ENCODE data around the gene RNF5.

The RNF5 gene

DNA sequence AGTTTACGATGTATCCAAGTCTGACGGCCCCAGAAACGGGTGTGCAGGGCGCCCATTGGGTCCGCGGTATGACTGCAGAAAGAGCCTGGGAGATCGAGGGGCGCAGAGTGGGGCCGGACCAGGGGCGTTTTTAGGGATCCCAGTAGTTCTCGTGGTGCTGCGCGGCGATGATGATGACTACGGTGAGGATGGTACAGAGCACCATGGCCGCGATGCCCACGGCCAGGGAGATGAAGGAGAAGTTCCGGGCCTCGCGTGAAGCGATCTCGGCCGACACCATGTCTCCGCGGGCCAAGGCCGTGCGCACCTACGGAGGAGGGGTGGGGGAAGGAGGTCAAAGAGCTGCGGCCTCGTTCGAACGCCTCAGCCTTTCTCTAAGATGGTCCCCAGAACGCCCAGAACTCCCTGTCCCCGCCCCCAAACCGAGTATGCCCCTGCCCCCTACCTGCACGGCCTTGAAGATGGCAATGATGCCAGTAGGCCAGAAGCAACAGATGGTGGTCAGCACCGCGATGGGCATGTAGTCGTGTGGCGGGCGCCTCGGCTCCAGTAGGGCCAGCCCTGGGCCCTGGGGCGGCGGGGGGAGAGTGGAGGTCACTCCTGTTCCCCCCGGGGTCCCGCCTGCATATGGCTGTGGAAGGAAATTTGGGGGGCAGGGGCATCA lies 29.0 kb upstream of the RNF5 start:
- Histone ChIP-seq H3K9me3 (ENCODE audit: severe bottlenecking) (no peaks in the 10 kb centered on the region), H3K4me3 (ENCODE audit: severe bottlenecking) (peak overlapping the region; percentile 20), H3K27ac (ENCODE audit: poor library complexity, severe bottlenecking) (no peak overlapping the region), H3K36me3 (ENCODE audit: low read depth) (no peaks in the 10 kb centered on the region), H3K27me3 (ENCODE audit: insufficient read depth, poor library complexity, severe bottlenecking) (no peaks in the 10 kb centered on the region), H3K4me1 (ENCODE audit: insufficient read depth, poor library complexity, severe bottlenecking) (peaks cover 6% of the 10 kb centered on the region)
- ATAC-seq (ENCODE audit: low read depth) (no peak), DNase-seq (ENCODE audit: low spot score) (no peak)
- TF ChIP-seq, protein P1, sequence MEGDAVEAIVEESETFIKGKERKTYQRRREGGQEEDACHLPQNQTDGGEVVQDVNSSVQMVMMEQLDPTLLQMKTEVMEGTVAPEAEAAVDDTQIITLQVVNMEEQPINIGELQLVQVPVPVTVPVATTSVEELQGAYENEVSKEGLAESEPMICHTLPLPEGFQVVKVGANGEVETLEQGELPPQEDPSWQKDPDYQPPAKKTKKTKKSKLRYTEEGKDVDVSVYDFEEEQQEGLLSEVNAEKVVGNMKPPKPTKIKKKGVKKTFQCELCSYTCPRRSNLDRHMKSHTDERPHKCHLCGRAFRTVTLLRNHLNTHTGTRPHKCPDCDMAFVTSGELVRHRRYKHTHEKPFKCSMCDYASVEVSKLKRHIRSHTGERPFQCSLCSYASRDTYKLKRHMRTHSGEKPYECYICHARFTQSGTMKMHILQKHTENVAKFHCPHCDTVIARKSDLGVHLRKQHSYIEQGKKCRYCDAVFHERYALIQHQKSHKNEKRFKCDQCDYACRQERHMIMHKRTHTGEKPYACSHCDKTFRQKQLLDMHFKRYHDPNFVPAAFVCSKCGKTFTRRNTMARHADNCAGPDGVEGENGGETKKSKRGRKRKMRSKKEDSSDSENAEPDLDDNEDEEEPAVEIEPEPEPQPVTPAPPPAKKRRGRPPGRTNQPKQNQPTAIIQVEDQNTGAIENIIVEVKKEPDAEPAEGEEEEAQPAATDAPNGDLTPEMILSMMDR (IDR thresholded peaks at IDR 0.05; ENCODE audit: poor library complexity, severe bottlenecking) = peak; percentile 29

DNA sequence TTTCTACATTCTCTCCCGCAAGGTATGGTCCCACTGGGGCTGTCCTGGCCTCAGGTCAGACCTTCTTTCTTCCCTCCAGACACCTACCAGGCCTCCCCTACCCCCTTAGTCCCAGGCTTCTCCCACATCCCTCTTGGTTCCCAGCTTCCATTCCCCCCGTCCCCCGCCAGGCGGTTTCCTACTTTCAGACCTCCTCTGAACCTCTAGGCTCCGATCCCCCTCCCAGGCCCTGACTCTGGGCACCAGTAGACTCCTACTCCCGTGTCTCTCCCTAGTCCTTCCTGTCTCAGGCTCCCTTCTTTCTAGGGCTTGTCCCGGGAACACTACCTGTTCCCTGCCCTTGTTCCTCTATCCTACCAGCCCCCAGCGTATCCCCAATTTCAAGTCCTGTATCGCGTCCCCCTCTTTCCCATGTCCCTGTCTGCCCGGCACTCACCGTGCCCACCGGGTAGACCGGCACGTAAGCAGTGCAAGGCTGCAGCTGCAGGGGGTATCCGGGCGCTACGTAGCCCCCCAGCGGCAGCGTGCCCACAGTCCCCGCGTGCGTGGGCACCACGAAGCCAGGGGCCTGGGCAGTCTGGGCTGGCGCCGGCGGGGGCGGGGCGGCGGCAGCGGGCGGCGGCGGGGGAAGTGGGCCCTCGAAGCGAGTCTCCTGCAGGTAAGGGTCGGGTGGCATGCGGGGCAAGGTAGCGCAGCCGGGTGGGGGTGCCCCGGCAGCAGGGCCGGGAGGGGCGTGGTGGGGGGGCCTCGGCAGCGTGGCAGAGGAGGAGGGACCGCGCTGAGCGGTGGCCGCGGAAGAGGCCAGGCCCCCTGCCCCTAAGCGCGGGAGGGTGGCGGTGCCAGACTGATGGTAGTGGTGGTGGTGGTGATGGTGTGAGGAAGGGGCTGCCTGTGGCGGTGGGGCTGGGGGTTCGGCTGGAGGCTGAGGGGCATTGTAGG lies 28.0 kb upstream of the RNF5 start:
- Histone ChIP-seq H3K27ac (ENCODE audit: poor library complexity, severe bottlenecking) (no peak overlapping the region), H3K4me3 (ENCODE audit: severe bottlenecking) (no peak overlapping the region), H3K4me1 (ENCODE audit: insufficient read depth, poor library complexity, severe bottlenecking) (peaks cover 6% of the 10 kb centered on the region), H3K36me3 (ENCODE audit: low read depth) (no peaks in the 10 kb centered on the region; the same call in 1 of the 2 replicates), H3K27me3 (ENCODE audit: insufficient read depth, poor library complexity, severe bottlenecking) (no peaks in the 10 kb centered on the region), H3K9me3 (ENCODE audit: severe bottlenecking) (no peaks in the 10 kb centered on the region)
- DNase-seq (ENCODE audit: low spot score) (no peak), ATAC-seq (ENCODE audit: low read depth) (no peak)
- TF ChIP-seq, protein P1 (IDR thresholded peaks at IDR 0.05; ENCODE audit: poor library complexity, severe bottlenecking) = no peak

DNA sequence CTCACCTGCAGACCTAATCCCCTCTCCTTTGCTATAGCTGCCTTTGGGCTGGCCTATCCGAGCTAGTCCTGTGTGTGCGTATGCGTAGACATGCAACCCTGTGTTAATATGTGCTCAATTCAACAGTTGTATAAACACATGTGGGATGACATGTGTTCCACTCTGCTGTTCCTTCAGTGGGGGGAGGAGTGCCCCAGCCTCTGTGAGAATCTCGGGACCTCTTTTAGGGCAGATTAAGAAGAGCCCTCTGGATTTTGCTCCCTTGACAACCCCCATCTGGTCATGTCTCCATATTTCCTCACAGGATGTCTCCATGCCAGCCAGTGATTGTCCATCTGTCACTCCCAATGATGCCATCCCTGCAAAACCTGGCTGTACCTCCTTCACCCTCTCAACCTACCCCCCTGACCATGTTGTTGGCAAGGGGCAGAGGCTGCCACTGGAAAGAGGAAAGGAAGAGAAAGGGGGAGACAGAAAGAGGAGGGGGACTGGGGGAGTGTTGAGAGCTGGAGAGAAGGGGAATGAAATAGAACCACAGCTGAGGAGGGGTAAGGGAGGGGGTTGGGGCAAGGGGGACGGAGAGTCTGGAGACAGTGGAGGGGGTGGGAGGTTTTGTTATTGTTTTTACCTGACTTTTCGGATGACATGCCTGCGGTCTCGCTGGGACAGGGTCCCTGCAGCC lies 26.9 kb upstream of the RNF5 start:
- ATAC-seq (ENCODE audit: low read depth) (no peak), DNase-seq (ENCODE audit: low spot score) (no peak)
- peaks cover 6% of the 10 kb centered on the region for H3K4me1 ChIP-seq (ENCODE audit: insufficient read depth, poor library complexity, severe bottlenecking)
- H3K27ac ChIP-seq (ENCODE audit: poor library complexity, severe bottlenecking) = no peak overlapping the region
- H3K4me3 ChIP-seq (ENCODE audit: severe bottlenecking) = no peak overlapping the region
- H3K9me3 ChIP-seq (ENCODE audit: severe bottlenecking) = no peaks in the 10 kb centered on the region
- H3K36me3 ChIP-seq (ENCODE audit: low read depth) = peaks cover 10% of the 10 kb centered on the region
- no peaks in the 10 kb centered on the region for H3K27me3 ChIP-seq (ENCODE audit: insufficient read depth, poor library complexity, severe bottlenecking)
- TF ChIP-seq, protein P1 (IDR thresholded peaks at IDR 0.05; ENCODE audit: poor library complexity, severe bottlenecking) = no peak

DNA sequence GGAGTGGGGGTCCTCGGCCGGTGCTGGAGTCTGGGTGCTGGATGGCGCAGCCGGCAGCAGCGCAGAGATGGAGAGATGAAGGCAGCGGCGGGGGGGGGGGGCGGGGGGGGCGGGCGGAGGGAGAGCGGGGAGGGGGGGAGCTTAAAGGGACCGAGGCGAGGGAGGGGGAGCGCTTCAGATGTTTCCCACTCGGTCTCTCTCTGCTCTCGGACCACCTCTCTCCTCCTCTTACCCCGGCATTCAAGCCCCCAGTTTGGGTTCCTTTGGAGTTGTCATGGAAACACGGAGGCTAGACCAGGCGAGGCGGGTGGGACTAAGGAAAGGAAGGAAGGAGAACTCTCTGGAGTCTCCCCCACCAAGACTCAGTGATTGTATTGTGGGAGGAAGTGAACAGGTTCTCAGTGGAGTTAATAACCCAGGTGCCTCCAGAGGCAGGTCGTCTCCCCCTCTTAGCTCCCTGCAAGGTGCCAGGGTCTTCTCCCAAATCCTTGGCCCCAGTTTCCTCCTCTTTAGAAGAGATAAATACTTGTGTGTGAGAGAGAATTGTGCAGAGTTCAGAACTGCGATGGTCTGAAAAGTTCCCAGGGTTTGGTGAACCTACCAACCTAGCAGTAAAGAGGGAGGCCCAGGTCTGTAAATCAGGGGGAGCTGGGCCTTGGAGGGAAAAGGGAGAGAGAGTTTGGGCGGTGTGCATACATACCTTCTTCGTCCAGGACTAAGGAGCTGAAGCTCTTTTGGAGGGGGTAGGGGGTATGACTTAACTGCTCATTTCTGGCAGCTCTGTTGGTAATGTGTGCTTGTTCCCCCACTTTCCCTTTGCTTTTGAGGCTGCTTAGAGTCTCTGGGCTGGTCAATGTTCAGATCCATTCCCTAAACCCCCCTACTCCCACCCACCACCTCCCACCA lies 26.1 kb upstream of the RNF5 start, which contains the start of gene PRRT1:
Gene PRRT1 (minus strand): TSS at position 77 of the 906 bp plus-strand sequence. CDS start 112 bp downstream, outside the sequence.
- ATAC-seq (ENCODE audit: low read depth) (no peak), DNase-seq (ENCODE audit: low spot score) (no peak)
- H3K36me3 ChIP-seq (ENCODE audit: low read depth) = peaks cover 18% of the 10 kb centered on the region
- peak within 1 kb of the TSS; percentile 65 for H3K4me3 ChIP-seq (ENCODE audit: severe bottlenecking)
- H3K27me3 ChIP-seq (ENCODE audit: insufficient read depth, poor library complexity, severe bottlenecking) = no peaks in the 10 kb centered on the region
- H3K9me3 ChIP-seq (ENCODE audit: severe bottlenecking) = no peaks in the 10 kb centered on the region
- peaks cover 6% of the 10 kb centered on the region for H3K4me1 ChIP-seq (ENCODE audit: insufficient read depth, poor library complexity, severe bottlenecking)
- peak within 1 kb of the TSS; percentile 89 for H3K27ac ChIP-seq (ENCODE audit: poor library complexity, severe bottlenecking)
- TF ChIP-seq, protein P1 (IDR thresholded peaks at IDR 0.05; ENCODE audit: poor library complexity, severe bottlenecking) = no peak

Data from RWPE2 (cell line).